Mesenchymal stem cell (in vitro differentiated cells and primary cell): ENCODE measurements around the gene ALDH1A3.

ENCODE experiments used
- DNase-seq: peaks from one replicate; pipeline ENCODE4 v3.0.0-alpha.2; 2013
- H2AFZ ChIP-seq: one replicate; pipeline ENCODE4 v1.6.1; 2013; ENCODE audit warnings: low read depth, mild to moderate bottlenecking, control low read depth, inconsistent platforms, low read length, moderate library complexity
- H2AK5ac ChIP-seq: 2 replicates; pipeline ENCODE4 v1.6.1; 2013; ENCODE audit warnings: low read length, moderate library complexity, mild to moderate bottlenecking, inconsistent platforms; ENCODE audit not compliant: severe bottlenecking
- H2BK120ac ChIP-seq: one replicate; pipeline ENCODE4 v1.6.1; 2013; ENCODE audit warnings: low read depth, mild to moderate bottlenecking, inconsistent platforms, low read length, moderate library complexity
- H2BK12ac ChIP-seq, 2 experiments: one replicate each; pipeline ENCODE4 v1.6.1; 2013; ENCODE audit warnings: inconsistent platforms in 2 of 2, low read length in 2 of 2, mild to moderate bottlenecking in 2 of 2, moderate library complexity in 2 of 2, control low read depth in 1 of 2
- H2BK15ac ChIP-seq: one replicate; pipeline ENCODE4 v1.6.1; 2013; ENCODE audit warnings: mild to moderate bottlenecking, low read depth, inconsistent platforms; ENCODE audit not compliant: poor library complexity, severe bottlenecking
- H2BK5ac ChIP-seq: 2 replicates; pipeline ENCODE4 v1.6.1; 2013; ENCODE audit warnings: low read depth, mild to moderate bottlenecking, low read length, control low read depth, inconsistent platforms; ENCODE audit not compliant: poor library complexity, severe bottlenecking
- H3K14ac ChIP-seq, 2 experiments: one replicate each; pipeline ENCODE4 v1.6.1; 2013; ENCODE audit warnings: inconsistent platforms in 2 of 2, low read length in 2 of 2, control low read depth in 1 of 2, mild to moderate bottlenecking in 1 of 2, moderate library complexity in 1 of 2
- H3K18ac ChIP-seq, 2 experiments: one replicate each; pipeline ENCODE4 v1.6.1; 2013; ENCODE audit warnings: inconsistent platforms in 2 of 2, low read length in 2 of 2, control low read depth in 1 of 2, low read depth in 1 of 2, mild to moderate bottlenecking in 1 of 2
- H3K23ac ChIP-seq, 2 experiments: one replicate each; pipeline ENCODE4 v1.6.1; 2013; ENCODE audit warnings: inconsistent platforms in 2 of 2, low read length in 2 of 2, mild to moderate bottlenecking in 2 of 2, moderate library complexity in 2 of 2, control low read depth in 1 of 2
- H3K27ac ChIP-seq: 2 replicates; pipeline ENCODE4 v1.5.1; 2013; ENCODE audit warnings: mild to moderate bottlenecking, moderate library complexity, low read length, control low read depth, inconsistent platforms; ENCODE audit not compliant: poor library complexity, severe bottlenecking
- H3K27me3 ChIP-seq, 2 experiments: 2 replicates each; pipeline versions ENCODE4 v1.6.1 to v1.7.0; 2013; ENCODE audit warnings: low read length in 2 of 2, mild to moderate bottlenecking in 2 of 2, moderate library complexity in 2 of 2, control low read depth in 1 of 2, inconsistent platforms in 1 of 2; ENCODE audit not compliant: control insufficient read depth in 1 of 2, insufficient read depth in 1 of 2
- H3K36me3 ChIP-seq, 2 experiments: 2 replicates each; pipeline versions ENCODE4 v1.6.1 to v1.7.0; 2013; ENCODE audit warnings: low read length in 2 of 2, control low read depth in 1 of 2, inconsistent platforms in 1 of 2, low read depth in 1 of 2, mild to moderate bottlenecking in 1 of 2; ENCODE audit not compliant: insufficient read depth in 2 of 2, control insufficient read depth in 1 of 2
- H3K4ac ChIP-seq, 2 experiments: one replicate each; pipeline ENCODE4 v1.6.1; 2013; ENCODE audit warnings: inconsistent platforms in 2 of 2, low read length in 2 of 2, mild to moderate bottlenecking in 2 of 2, moderate library complexity in 2 of 2, control low read depth in 1 of 2, low read depth in 1 of 2
- H3K4me1 ChIP-seq: 2 replicates; pipeline ENCODE4 v1.6.1; 2013; ENCODE audit warnings: low read depth, low read length, control low read depth; ENCODE audit not compliant: control insufficient read depth, insufficient read depth
- H3K4me2 ChIP-seq: 2 replicates; pipeline ENCODE4 v1.6.1; 2013; ENCODE audit warnings: low read length, mild to moderate bottlenecking, inconsistent platforms; ENCODE audit not compliant: poor library complexity, severe bottlenecking
- H3K4me3 ChIP-seq, 2 experiments: 2 replicates each; pipeline versions ENCODE4 v1.5.1 to v1.7.0; 2013; ENCODE audit warnings: low read length in 2 of 2, mild to moderate bottlenecking in 2 of 2, control low read depth in 1 of 2, low read depth in 1 of 2; ENCODE audit not compliant: insufficient read depth in 1 of 2
- H3K79me1 ChIP-seq: replicated peaks from 2 replicates; pipeline ENCODE4 v1.6.1; 2013; ENCODE audit warnings: mild to moderate bottlenecking, control low read depth, low read length, inconsistent platforms; ENCODE audit not compliant: poor library complexity, severe bottlenecking
- H3K9ac ChIP-seq: 2 replicates; pipeline ENCODE4 v1.7.0; 2013; ENCODE audit warnings: mild to moderate bottlenecking, low read length, moderate library complexity
- H3K9me3 ChIP-seq: 2 replicates; pipeline ENCODE4 v1.7.0; 2013; ENCODE audit warnings: mild to moderate bottlenecking, low read length; ENCODE audit not compliant: control insufficient read depth
- H4K8ac ChIP-seq: one replicate; pipeline ENCODE4 v1.6.1; 2013; ENCODE audit warnings: inconsistent platforms, mild to moderate bottlenecking, low read length, moderate library complexity
- H4K91ac ChIP-seq: one replicate; pipeline ENCODE4 v1.6.1; 2013; ENCODE audit warnings: mild to moderate bottlenecking, low read length, inconsistent platforms
- WGBS: methylation state at CpG from one replicate; pipeline ENCODE4 v1.1.7; 2013; ENCODE audit warnings: mixed read lengths; 5-methylcytosine and 5-hydroxymethylcytosine counted together

ALDH1A3 gene

DNA sequence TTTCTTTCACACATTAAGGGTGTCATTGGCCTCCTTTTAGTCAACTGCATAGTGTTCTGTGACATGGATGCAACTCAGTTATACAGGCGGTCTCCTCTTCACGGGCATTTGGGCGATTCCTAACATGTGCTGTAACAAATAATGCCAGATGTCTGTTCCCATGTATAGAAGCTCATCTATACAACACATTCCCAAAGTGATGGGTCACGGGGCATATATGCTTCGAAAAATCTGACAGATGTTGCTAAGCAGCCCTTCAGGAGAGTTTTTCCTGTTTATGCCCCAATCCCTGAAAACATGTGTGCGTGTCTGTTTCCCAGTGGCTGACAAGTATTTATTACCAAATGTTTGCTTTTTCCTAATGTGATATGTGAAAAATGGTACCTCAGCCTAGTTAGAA lies 65.4 kb downstream of the ALDH1A3 start:
- no peak overlapping the region for H3K14ac ChIP-seq
- no peak overlapping the region for H2BK12ac ChIP-seq
- no peak overlapping the region for H4K91ac ChIP-seq
- no peak overlapping the region for H3K27ac ChIP-seq
- H2BK120ac ChIP-seq: no peak overlapping the region
- H3K4me2 ChIP-seq: no peak overlapping the region
- H2BK5ac ChIP-seq: no peak overlapping the region
- H2BK15ac ChIP-seq: no peak overlapping the region
- H3K36me3 ChIP-seq: peaks cover 0 to 5% of the 10 kb centered on the region in 2 experiments
- H2AFZ ChIP-seq: no peak overlapping the region
- no peaks in the 10 kb centered on the region for H3K79me1 ChIP-seq
- H3K9ac ChIP-seq: peak overlapping the region; percentile 74
- peaks cover 4% of the 10 kb centered on the region for H3K4me1 ChIP-seq
- whole genome bisulfite sequencing: 76% methylated on average over 6 of the region's 6 CpGs
- no peaks in the 10 kb centered on the region for H3K9me3 ChIP-seq
- peak overlapping the region in 1 of 2 experiments; percentile 67 for H3K4me3 ChIP-seq
- no peaks in the 10 kb centered on the region for H3K27me3 ChIP-seq
- no peak overlapping the region for H3K18ac ChIP-seq
- H3K4ac ChIP-seq: no peak overlapping the region
- no peak overlapping the region for H4K8ac ChIP-seq
- no peak overlapping the region for H3K23ac ChIP-seq
- no peak overlapping the region for H2AK5ac ChIP-seq
- DNase-seq: no peak

DNA sequence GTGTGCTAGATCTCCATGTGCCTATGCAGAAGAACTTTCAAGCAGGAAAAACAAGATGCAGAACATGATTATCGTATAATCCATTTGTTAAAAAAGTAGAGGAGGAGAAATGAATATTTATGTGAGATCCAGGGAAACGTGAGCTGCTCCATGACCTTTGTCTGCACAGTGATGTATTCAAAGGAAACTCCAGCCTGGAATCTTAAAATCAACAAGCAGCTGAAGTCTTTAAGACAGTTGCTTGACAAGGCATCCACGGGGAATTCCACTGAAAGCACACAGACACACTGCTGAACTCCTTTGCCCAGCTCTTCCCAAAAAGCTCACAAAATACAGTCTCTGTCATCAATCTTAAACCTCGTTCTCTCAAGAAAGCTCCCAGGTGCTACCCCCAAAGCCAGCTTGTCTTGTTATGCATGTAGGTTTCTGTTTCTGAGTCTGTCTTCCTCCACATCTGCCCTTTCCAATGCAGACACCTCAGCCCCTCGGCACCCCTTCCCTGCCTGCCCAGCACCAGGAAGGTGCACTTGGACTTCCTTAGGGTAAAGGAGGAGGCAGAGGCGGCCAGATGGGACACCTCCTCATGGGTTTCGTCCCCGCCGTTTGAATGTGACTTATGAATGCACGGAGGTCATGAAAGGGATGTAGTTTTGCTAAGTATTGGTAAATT lies 68.3 kb downstream of the ALDH1A3 start:
- no peak overlapping the region for H2AFZ ChIP-seq
- no peak overlapping the region for H3K4ac ChIP-seq
- H3K9me3 ChIP-seq: no peaks in the 10 kb centered on the region
- no peak overlapping the region for H3K4me2 ChIP-seq
- H4K8ac ChIP-seq: no peak overlapping the region
- peaks cover 2% of the 10 kb centered on the region for H3K4me1 ChIP-seq
- H3K4me3 ChIP-seq: no peak overlapping the region
- WGBS: 61% methylated on average over 7 of the region's 10 CpGs
- no peak overlapping the region for H2AK5ac ChIP-seq
- DNase-seq: no peak
- no peak overlapping the region for H3K23ac ChIP-seq
- H2BK12ac ChIP-seq: no peak overlapping the region
- no peak overlapping the region for H2BK5ac ChIP-seq
- H3K79me1 ChIP-seq: no peaks in the 10 kb centered on the region
- no peak overlapping the region for H3K18ac ChIP-seq
- peaks cover 0 to 5% of the 10 kb centered on the region in 2 experiments for H3K36me3 ChIP-seq
- H3K27me3 ChIP-seq: no peaks in the 10 kb centered on the region
- no peak overlapping the region for H4K91ac ChIP-seq
- no peak overlapping the region for H3K27ac ChIP-seq
- H3K9ac ChIP-seq: no peak overlapping the region
- no peak overlapping the region for H2BK120ac ChIP-seq
- H2BK15ac ChIP-seq: no peak overlapping the region
- H3K14ac ChIP-seq: no peak overlapping the region

DNA sequence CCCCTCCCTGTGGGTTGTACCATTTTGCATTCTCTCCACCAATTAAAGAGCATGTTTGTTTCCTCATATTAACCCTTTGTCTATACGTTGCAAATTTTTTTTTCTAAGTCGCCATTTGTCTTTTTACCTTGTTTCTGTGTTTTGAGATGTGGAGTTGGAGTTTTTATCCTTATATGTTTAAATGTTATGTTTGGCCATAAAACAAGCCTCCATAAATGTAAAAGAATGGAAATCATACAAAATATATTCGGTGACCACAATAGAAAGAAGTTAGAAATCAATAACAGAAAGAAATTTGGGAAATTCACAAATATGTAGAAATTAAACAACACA lies 68.8 kb downstream of the ALDH1A3 start:
- Histone ChIP-seq H3K4me3 (no peak overlapping the region), H3K4me1 (peaks cover 2% of the 10 kb centered on the region), H2AFZ (no peak overlapping the region), H3K9me3 (no peaks in the 10 kb centered on the region), H2AK5ac (no peak overlapping the region), H3K36me3 (peaks cover 0 to 5% of the 10 kb centered on the region in 2 experiments), H2BK15ac (no peak overlapping the region), H3K27me3 (no peaks in the 10 kb centered on the region), H3K79me1 (no peaks in the 10 kb centered on the region), H3K27ac (no peak overlapping the region), H3K4ac (no peak overlapping the region), H2BK120ac (no peak overlapping the region), H4K91ac (no peak overlapping the region), H4K8ac (no peak overlapping the region), H3K18ac (no peak overlapping the region), H3K4me2 (no peak overlapping the region), H3K14ac (no peak overlapping the region), H2BK12ac (no peak overlapping the region), H3K23ac (no peak overlapping the region), H2BK5ac (no peak overlapping the region), H3K9ac (no peak overlapping the region)
- WGBS: no CpG with 5 or more reads among the region's 3 CpGs
- DNase-seq: no peak

DNA sequence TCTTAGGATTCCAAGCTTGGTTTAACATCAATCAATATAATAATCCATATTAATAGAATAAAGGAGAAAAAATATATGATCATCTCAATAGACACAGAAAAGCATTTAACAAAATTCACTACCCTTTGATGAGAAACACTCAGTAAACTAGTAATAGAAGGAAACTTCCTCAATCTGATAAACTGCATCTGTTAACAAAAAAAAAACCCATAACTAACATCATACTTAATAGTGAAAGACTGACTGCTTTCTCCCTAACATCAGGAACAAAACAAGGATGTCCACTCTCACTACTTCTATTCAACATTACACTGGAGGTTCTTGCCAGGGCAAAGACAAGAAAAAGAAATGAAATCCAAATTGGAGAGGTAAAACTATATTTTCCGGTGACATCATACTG lies 70.1 kb downstream of the ALDH1A3 start:
- no peaks in the 10 kb centered on the region for H3K9me3 ChIP-seq
- H2AFZ ChIP-seq: no peak overlapping the region
- H3K79me1 ChIP-seq: no peaks in the 10 kb centered on the region
- no peak overlapping the region for H3K18ac ChIP-seq
- no peak overlapping the region for H2BK12ac ChIP-seq
- H3K9ac ChIP-seq: no peak overlapping the region
- no peak overlapping the region for H2AK5ac ChIP-seq
- H4K91ac ChIP-seq: no peak overlapping the region
- no peak for DNase-seq
- H3K4me3 ChIP-seq: no peak overlapping the region
- no peak overlapping the region for H3K14ac ChIP-seq
- no peaks in the 10 kb centered on the region for H3K27me3 ChIP-seq
- no peak overlapping the region for H3K4me2 ChIP-seq
- no peak overlapping the region for H3K4ac ChIP-seq
- no peak overlapping the region for H2BK120ac ChIP-seq
- H4K8ac ChIP-seq: no peak overlapping the region
- peaks cover 0 to 5% of the 10 kb centered on the region in 2 experiments for H3K36me3 ChIP-seq
- H3K23ac ChIP-seq: no peak overlapping the region
- H2BK5ac ChIP-seq: no peak overlapping the region
- no peak overlapping the region for H3K27ac ChIP-seq
- H3K4me1 ChIP-seq: peaks cover 2% of the 10 kb centered on the region
- no peak overlapping the region for H2BK15ac ChIP-seq
- no CpG with 5 or more reads among the region's 1 CpG for WGBS
